ENCODE measurements around the gene EEF1G.
A peak's percentile ranks its signal among the peaks of the same experiment; 100 is the strongest.
"Not testable (repeated sequence)": the region's sequence is repeated elsewhere in the genome, so short reads cannot be mapped to it uniquely, and the experiment has no call there.

EEF1G gene, protein sequence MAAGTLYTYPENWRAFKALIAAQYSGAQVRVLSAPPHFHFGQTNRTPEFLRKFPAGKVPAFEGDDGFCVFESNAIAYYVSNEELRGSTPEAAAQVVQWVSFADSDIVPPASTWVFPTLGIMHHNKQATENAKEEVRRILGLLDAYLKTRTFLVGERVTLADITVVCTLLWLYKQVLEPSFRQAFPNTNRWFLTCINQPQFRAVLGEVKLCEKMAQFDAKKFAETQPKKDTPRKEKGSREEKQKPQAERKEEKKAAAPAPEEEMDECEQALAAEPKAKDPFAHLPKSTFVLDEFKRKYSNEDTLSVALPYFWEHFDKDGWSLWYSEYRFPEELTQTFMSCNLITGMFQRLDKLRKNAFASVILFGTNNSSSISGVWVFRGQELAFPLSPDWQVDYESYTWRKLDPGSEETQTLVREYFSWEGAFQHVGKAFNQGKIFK

DNA sequence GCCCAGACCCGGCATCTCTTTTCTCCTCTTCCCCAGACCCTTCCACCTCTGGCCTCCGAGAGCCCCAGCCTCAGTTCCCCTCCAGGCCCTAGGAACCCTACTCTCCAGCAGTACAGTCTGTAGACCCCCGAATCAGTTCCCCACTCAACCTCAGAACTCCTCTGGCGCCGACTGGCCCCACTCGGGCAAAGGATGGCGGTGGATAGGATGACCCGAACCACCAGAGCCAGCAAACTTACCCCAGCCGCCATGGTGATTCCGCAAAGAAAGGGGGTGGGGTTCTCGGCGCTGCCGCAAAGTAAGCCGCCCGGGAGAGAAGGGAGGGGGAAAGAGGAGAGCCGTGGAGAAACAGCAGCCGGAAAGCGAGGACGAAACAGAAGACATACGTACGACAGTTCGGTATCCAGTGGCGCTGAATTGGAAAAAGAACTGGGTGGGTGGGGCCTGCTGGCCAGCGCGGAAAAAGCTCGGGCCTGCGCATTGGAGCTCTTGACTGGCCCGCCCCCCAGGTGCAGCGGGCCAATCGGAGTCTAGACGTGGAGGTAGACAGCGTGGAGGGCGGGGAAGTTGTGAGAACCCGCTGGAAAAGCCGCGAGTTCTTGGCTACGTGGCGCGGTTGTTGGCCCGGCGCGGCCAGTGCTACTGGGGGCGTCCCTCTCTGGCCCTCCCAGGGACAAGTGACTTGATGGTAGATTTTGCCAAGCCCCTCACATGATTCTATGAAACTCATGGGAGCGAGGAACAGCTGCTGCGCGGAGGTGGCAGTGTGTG lies at the start of gene EEF1G:
Gene EEF1G (minus strand): TSS at position 300 of the 771 bp plus-strand sequence. CDS start 49 bp downstream, at position 251.
- DNase-seq, result peak; percentile 99

- DNase-seq, result no peak
Measured at GRCh38 chr11:62622476-62623089, 48.9 kb upstream of the EEF1G start.

DNA sequence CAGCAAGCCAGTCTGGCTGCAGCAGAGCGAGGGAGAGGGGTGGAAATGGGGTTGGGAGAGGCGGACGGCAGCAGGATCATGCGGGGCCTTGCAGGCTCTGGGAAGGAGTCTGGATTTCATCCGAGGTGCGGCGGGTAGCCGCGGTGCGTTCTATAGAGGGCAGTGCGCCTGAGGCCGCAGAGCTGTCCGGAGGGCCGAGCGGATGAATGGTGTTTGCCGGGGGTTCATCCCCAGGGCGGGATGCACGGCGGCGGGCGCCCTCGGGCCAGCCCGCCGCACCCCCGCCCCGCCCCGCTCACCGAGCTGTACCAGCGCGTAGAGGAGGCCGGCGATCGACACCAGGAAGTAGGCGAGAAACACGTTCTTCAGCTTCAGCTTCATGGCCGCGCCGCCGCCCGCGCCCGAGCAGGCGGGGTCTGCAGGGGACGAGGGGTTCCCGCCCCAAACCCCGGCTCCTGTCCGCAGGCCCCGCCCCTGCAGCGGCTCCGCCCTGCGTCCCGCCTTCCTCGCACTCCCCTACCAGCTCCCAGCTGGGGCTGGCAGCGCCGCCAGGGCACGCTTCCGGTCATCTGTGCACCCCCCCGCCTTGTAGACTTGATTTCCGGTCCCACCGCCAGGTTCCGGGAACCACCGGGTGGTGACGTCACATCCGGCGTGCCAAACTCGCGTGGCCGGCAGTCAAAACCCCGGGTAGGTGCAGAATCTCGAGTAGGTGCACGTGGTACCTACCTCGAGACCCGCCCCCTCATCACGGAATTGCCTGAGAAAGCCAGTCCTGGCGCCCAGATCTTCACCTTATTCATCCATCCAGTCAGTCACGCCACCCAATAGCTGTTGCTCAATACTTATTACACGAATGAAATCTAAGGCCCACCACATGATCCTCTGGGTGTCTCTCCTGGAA lies 48.1 kb upstream of the EEF1G start, which contains the start of gene B3GAT3:
Gene B3GAT3 (minus strand): TSS at position 420 of the 904 bp plus-strand sequence. CDS start 39 bp downstream, at position 381.
- DNase-seq, result peak; percentile 99

- no peak for DNase-seq
Measured at GRCh38 chr11:62621027-62621566, 47.4 kb upstream of the EEF1G start.

- DNase-seq, result not testable (repeated sequence)
Measured at GRCh38 chr11:62616957-62617356, 43.3 kb upstream of the EEF1G start.

DNA sequence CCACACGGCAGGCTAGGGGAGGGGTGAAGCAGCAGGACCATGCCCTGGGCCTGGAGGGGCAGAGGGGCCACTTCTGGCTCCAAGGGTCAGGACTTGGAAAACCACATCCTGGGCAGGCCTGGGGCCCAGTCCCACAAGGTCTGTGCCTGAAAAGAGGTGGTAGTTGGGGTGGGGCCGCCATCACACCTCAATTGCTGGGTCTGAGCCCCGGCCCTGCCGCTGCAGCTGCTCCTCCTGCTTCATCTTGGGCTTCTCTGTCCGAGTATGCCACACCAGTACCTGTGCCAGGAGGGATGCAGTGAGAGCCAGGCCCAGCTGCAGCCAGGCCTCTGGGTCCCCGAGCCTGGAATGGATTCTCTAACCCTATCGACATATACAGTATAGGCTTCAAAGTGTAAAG lies 41.8 kb upstream of the EEF1G start:
- DNase-seq, result no peak

DNA sequence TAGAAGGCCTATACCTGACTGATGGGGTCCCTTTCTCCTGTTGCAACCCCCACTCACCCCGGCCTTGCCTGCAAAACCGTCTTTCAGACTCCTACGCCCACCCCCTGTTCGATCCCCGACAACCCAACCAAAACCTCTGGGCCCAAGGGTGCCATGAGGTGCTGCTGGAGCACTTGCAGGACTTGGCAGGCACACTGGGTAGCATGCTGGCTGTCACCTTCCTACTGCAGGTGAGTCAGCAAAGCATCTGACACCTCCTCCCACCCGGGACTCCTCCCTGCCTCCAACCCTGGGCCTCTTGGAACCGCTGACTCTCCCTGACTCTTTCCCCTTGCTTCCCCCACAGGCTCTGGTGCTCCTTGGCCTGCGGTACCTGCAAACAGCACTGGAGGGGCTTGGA lies 40.6 kb upstream of the EEF1G start:
- DNase-seq, result no peak

GRCh38 chr11:62613291-62613778 lies 39.6 kb upstream of the EEF1G start:
- DNase-seq, result no peak

- peak; percentile 90 for DNase-seq
Measured at GRCh38 chr11:62612366-62613290, 38.9 kb upstream of the EEF1G start, which contains the start of the genes EML3 and ROM1. TSS of gene EML3 (minus strand) at chr11:62612775. CDS start at chr11:62612457, 318 bp downstream. TSS of gene ROM1 (plus strand) at chr11:62613257. CDS start at chr11:62613282, 25 bp downstream.

- DNase-seq, result peak; percentile 51
Measured at GRCh38 chr11:62611705-62612365, 38.1 kb upstream of the EEF1G start.

DNA sequence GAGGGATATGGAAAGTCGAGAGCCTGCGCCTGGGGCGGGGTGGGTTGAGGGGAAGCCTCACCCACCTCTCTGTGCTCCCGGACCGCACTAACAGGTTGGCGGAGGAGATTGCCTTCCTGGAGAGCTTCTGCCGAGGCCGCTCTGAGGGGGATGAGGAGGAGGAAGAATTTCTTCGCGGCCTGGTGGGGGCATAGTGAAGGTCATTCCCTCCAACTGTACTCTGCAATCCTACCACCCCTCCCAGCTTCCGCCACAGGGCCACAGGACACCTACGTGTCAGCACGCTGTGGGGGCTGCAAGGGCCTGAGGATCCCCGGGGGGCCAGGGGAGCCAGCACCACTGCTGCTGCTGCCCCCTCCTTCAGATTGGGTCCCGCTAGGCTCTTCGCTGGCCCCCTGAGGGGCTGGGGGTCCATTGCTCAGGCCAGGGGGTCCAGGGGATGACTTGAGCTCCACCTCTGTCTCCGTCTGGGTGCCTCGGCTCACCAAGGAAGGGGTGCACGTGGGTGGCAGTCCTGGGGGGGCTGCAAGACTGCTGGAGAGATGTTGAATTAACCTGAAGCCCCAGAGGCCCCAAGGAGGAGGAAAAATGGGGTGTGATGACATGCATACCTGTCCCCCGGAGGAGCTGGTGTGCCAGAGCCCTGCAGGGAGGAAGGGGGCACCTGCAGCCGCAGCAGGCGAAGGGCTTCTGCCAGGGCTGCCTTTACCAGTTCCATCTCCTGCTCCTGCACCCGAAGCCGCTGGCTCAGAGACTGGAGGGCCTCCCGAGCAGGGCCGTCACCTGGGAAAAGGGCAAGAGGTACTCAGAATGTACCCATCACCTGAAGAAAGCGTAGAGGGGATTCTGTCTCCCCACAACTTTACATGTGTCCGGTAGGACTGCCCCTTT lies 37.4 kb upstream of the EEF1G start:
- no peak for DNase-seq

- DNase-seq, result no peak
Measured at GRCh38 chr11:62610403-62610802, 36.7 kb upstream of the EEF1G start.

- no peak for DNase-seq
Measured at GRCh38 chr11:62608776-62609175, 35.1 kb upstream of the EEF1G start.

DNA sequence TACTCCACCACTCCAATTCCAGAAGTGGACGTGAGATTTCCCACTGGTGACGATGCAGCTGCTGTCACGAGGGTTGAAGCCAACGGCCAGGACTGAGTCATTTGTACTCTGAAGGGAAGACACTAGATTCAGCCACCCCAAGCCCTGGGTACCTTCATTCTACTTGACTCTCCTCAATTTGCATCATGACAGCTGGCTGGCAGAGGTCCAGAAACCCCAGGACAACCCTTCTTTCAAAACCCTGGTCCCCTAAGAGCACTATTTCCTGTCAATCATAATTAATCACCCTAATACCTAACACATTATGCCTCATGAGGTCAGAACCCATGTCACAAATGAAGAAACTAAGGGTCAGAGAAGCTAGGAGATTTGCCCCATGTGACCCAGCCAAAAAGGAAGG lies 34.0 kb upstream of the EEF1G start:
- no peak for DNase-seq

- DNase-seq, result no peak
Measured at GRCh38 chr11:62605902-62606301, 32.2 kb upstream of the EEF1G start.

- DNase-seq, result no peak
Measured at GRCh38 chr11:62605467-62605866, 31.8 kb upstream of the EEF1G start.

GRCh38 chr11:62604460-62605120 lies 30.9 kb upstream of the EEF1G start:
- DNase-seq, result no peak

GRCh38 chr11:62603776-62604299 lies 30.1 kb upstream of the EEF1G start:
- DNase-seq, result no peak
